Activated gamma-delta T cell treated with Interleukin-2 at 50 U/mL for 16 hours (primary cell): Measurements from ENCODE around the gene A2M.

ENCODE experiments used
- DNase-seq: peaks from one replicate; pipeline ENCODE4 v3.0.0-alpha.2; 2020

The A2M gene

GRCh38 chr12:9098115-9098452 is 17.6 kb downstream of the A2M start:
- DNase-seq: no peak

- no peak for DNase-seq
Observed at GRCh38 chr12:9096563-9097176, 19.0 kb downstream of the A2M start.

GRCh38 chr12:9095322-9095721 is 20.4 kb downstream of the A2M start:
- no peak for DNase-seq

- DNase-seq: no peak
Observed at GRCh38 chr12:9094512-9095206, 21.1 kb downstream of the A2M start.

- DNase-seq: no peak
Observed at GRCh38 chr12:9091891-9092598, 23.7 kb downstream of the A2M start.

- no peak for DNase-seq
Observed at GRCh38 chr12:9090220-9090619, 25.5 kb downstream of the A2M start.

- no peak for DNase-seq
Observed at GRCh38 chr12:9087087-9087835, 28.5 kb downstream of the A2M start.

GRCh38 chr12:9086087-9086486 is 29.6 kb downstream of the A2M start:
- no peak for DNase-seq

GRCh38 chr12:9084417-9084816 is 31.3 kb downstream of the A2M start:
- DNase-seq: no peak

- DNase-seq: no peak
Observed at GRCh38 chr12:9083793-9084192, 31.9 kb downstream of the A2M start.

GRCh38 chr12:9081667-9082427 is 33.9 kb downstream of the A2M start:
- DNase-seq: no peak

- no peak for DNase-seq
Observed at GRCh38 chr12:9079883-9080675, 35.6 kb downstream of the A2M start.

- no peak for DNase-seq
Observed at GRCh38 chr12:9079082-9079481, 36.6 kb downstream of the A2M start.

- no peak for DNase-seq
Observed at GRCh38 chr12:9077152-9078031, 38.3 kb downstream of the A2M start.

- DNase-seq: no peak
Observed at GRCh38 chr12:9076733-9077132, 39.0 kb downstream of the A2M start.

GRCh38 chr12:9075138-9075535 is 40.6 kb downstream of the A2M start:
- no peak for DNase-seq

GRCh38 chr12:9074484-9075137 is 41.1 kb downstream of the A2M start:
- no peak for DNase-seq

GRCh38 chr12:9073076-9073475 is 42.6 kb downstream of the A2M start:
- DNase-seq: no peak

GRCh38 chr12:9072481-9073038 is 43.2 kb downstream of the A2M start:
- no peak for DNase-seq

GRCh38 chr12:9071969-9072368 is 43.8 kb downstream of the A2M start:
- DNase-seq: no peak
